C4-2B (cell line): ENCODE measurements around the gene SLC16A10.

Source experiments
- ZFX ChIP-seq: fragments of 450-650 bp; IDR thresholded peaks from 2 replicates; pipeline ENCODE4 v1.6.1; 2017
- TF ChIP-seq, protein P1 (sequence below): fragments of 450-650 bp; conservative IDR thresholded peaks from 2 replicates; pipeline ENCODE4 v1.5.1; 2017; ENCODE audit warnings: mild to moderate bottlenecking

DNA sequence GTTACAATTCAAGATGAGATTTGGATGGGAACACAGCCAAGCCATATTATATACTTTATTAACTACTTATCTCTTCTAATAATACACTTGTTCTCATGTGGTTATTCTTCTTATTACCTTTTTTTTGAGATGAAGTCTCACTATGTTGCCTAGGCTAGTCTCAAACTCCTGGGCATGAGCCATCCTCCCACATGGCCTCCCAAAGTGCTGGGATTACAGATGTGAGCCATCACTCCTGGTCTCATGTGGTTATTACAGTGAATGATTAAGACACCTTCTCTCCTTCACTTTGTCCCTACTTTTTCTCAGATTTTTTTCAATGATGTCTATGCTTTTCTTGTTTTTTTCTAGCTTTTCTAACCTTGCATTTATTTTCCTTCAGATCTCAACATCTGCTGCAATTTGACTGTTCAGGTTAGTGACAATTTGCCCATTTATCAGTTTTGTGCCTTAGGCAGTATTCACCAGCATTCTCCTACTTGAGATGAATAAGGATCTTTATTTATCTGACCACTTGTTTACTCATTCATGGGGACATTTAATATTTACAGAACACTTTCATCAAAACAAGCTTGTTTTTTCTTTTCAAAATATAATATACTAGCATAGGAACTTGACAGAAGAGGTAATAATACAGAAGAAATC, 105.7 kb downstream of the SLC16A10 start:
- TF ChIP-seq, protein P1, sequence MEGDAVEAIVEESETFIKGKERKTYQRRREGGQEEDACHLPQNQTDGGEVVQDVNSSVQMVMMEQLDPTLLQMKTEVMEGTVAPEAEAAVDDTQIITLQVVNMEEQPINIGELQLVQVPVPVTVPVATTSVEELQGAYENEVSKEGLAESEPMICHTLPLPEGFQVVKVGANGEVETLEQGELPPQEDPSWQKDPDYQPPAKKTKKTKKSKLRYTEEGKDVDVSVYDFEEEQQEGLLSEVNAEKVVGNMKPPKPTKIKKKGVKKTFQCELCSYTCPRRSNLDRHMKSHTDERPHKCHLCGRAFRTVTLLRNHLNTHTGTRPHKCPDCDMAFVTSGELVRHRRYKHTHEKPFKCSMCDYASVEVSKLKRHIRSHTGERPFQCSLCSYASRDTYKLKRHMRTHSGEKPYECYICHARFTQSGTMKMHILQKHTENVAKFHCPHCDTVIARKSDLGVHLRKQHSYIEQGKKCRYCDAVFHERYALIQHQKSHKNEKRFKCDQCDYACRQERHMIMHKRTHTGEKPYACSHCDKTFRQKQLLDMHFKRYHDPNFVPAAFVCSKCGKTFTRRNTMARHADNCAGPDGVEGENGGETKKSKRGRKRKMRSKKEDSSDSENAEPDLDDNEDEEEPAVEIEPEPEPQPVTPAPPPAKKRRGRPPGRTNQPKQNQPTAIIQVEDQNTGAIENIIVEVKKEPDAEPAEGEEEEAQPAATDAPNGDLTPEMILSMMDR, result no peak
- no peak for TF ChIP-seq ZFX
